HepG2 (cell line): Measurements from ENCODE around the gene MTREX. TPM values are rescaled to one million over a fixed set of nuclear protein-coding genes. Genes with fewer than 3 reads are reported as not detected.

ENCODE experiments used
- ARNT ChIP-seq: fragments of 450-650 bp; IDR thresholded peaks from 2 replicates; pipeline ENCODE4 v1.6.1; 2017
- FOXA1 ChIP-seq, 2 experiments: fragments of 450-650 bp in 1 of 2; sonication (generic) in 1 of 2; formaldehyde crosslinking in 1 of 2; IDR thresholded peaks; 2 replicates each; pipeline versions ENCODE4 v1.4.0 to v1.6.1; 2016 to 2020; ENCODE audit warnings: missing genetic modification reagents in 1 of 2
- FOXK1 ChIP-seq: sonication (generic); formaldehyde crosslinking; IDR thresholded peaks from 2 replicates; pipeline ENCODE4 v1.4.0; 2020; ENCODE audit warnings: low read depth, missing genetic modification reagents, borderline replicate concordance
- JARID2 ChIP-seq: sonication (generic); formaldehyde crosslinking; IDR thresholded peaks from 2 replicates; pipeline ENCODE4 v1.8.1; 2023; ENCODE audit warnings: missing genetic modification reagents, inconsistent platforms; ENCODE audit not compliant: insufficient replicate concordance
- MAFG ChIP-seq: sonication (generic); formaldehyde crosslinking; IDR thresholded peaks from 2 replicates; pipeline ENCODE4 v1.5.1; 2020; ENCODE audit warnings: mild to moderate bottlenecking, missing genetic modification reagents
- NFIC ChIP-seq: IDR thresholded peaks from 2 replicates; pipeline ENCODE4 v1.6.1; 2012; ENCODE audit warnings: mild to moderate bottlenecking, low read length, inconsistent platforms
- PAX8 ChIP-seq: sonication (generic); formaldehyde crosslinking; IDR thresholded peaks from 2 replicates; pipeline ENCODE4 v1.8.0; 2022; ENCODE audit warnings: mild to moderate bottlenecking, missing genetic modification reagents, borderline replicate concordance
- PLRG1 ChIP-seq: fragments of 450-650 bp; conservative IDR thresholded peaks from 2 replicates; pipeline ENCODE4 v1.6.1; 2016
- RELA ChIP-seq: sonication (generic); formaldehyde crosslinking; IDR thresholded peaks from 2 replicates; pipeline ENCODE4 v1.4.0; 2020; ENCODE audit warnings: missing genetic modification reagents
- SAFB2 ChIP-seq: sonication (generic); formaldehyde crosslinking; IDR thresholded peaks from 2 replicates; pipeline ENCODE4 v1.5.1; 2020; ENCODE audit warnings: missing genetic modification reagents, low read depth, mild to moderate bottlenecking, borderline replicate concordance
- ZNF260 ChIP-seq: sonication (generic); formaldehyde crosslinking; IDR thresholded peaks from 2 replicates; pipeline ENCODE4 v1.4.0; 2020; ENCODE audit warnings: missing genetic modification reagents, low read depth, mild to moderate bottlenecking, borderline replicate concordance
- ZNF577 ChIP-seq: sonication (generic); formaldehyde crosslinking; IDR thresholded peaks from 2 replicates; pipeline ENCODE4 v1.4.0; 2020; ENCODE audit warnings: mild to moderate bottlenecking, low read depth, missing genetic modification reagents, borderline replicate concordance
- ZNF780A ChIP-seq: sonication (generic); formaldehyde crosslinking; IDR thresholded peaks from 2 replicates; pipeline ENCODE4 v1.8.0; 2022; ENCODE audit warnings: mild to moderate bottlenecking, missing genetic modification reagents, moderate library complexity
- polyA plus RNA-seq, 8 experiments: library from polyadenylated mRNA; depleted of rRNA in 3 of 8; stranded (reverse) in 7 of 8; unstranded in 1 of 8; fragments of >200 nt; fragmentation: Illumina TruSeq in 4 of 8; extraction: Trizol in 4 of 8; gene quantifications; 2 replicates each; pipeline versions ENCODE4 v1.2.1 to v1.2.3, GENCODE V29; 2011 to 2016; ENCODE audit warnings: low read depth in 4 of 8, missing spikeins in 1 of 8, mixed read lengths in 1 of 8; ENCODE audit not compliant: insufficient read depth in 1 of 8
- total RNA-seq, 5 experiments: library from RNA; depleted of rRNA; stranded (reverse); fragments of >200 nt; fragmentation: Illumina TruSeq; extraction: Trizol; gene quantifications; 2 replicates each; pipeline ENCODE4 v1.2.3, GENCODE V29; 2016; ENCODE audit warnings: low read depth in 1 of 5
- TF ChIP-seq, protein P1 (sequence below): sonication (generic); formaldehyde crosslinking; IDR thresholded peaks from 2 replicates; pipeline ENCODE4 v1.8.0; 2022; ENCODE audit warnings: mild to moderate bottlenecking, missing genetic modification reagents, moderate library complexity
- TF ChIP-seq, protein P2 (sequence below), 2 experiments: sonication (generic) in 1 of 2; formaldehyde crosslinking in 1 of 2; IDR thresholded peaks; 2 replicates each; pipeline versions ENCODE4 v1.4.0 to v1.6.1; 2016 to 2020; ENCODE audit warnings: borderline replicate concordance in 1 of 2, low read depth in 1 of 2, mild to moderate bottlenecking in 1 of 2, missing genetic modification reagents in 1 of 2
- TF ChIP-seq, protein P3 (sequence below): sonication (generic); formaldehyde crosslinking; IDR thresholded peaks from 2 replicates; pipeline ENCODE4 v1.4.0; 2020; ENCODE audit warnings: missing genetic modification reagents, borderline replicate concordance
- TF ChIP-seq, protein P4 (sequence below): sonication (generic); formaldehyde crosslinking; IDR thresholded peaks from 2 replicates; pipeline ENCODE4 v1.4.0; 2020; ENCODE audit warnings: missing genetic modification reagents
- TF ChIP-seq, protein P5 (sequence below): sonication (generic); formaldehyde crosslinking; IDR thresholded peaks from 2 replicates; pipeline ENCODE4 v1.5.1; 2020; ENCODE audit warnings: mild to moderate bottlenecking, missing genetic modification reagents, borderline replicate concordance

The MTREX gene
- total and polyA plus RNA-seq, 2 of the 13 experiments (the other 11 are each of a cell fraction or from before 2014, with no cell fraction given): 16.4 to 91.5 TPM

DNA sequence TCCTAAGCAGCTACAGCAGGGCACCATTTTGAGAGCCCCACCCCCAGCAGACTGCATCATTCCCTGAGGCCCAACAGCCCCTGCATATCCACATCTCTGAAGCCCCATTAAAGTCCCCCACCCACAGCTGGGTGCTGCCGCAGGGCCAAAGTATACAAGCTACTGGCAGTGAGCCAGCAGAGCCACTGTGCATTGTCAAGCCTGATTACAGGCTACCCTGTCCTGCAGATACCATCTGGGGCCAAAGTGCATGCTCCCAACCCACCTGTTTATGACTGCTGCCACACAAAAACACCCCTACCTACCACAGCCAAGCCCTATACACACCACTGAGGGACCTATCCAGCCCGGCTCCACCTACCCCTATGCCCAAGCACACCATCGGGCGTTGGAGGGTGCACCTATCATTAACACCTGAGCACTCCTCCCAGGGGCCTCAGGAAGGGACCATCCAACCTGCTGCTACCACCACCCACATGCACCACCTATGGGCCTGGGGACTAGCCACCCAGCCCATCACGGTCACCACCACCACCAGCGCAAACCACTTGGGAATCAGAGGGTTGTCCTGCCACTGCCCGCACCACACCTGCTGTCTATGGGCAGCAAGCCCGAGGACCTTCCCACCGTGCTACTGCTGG is 121.9 kb downstream of the MTREX start (continued):
- TF ChIP-seq, protein P1, sequence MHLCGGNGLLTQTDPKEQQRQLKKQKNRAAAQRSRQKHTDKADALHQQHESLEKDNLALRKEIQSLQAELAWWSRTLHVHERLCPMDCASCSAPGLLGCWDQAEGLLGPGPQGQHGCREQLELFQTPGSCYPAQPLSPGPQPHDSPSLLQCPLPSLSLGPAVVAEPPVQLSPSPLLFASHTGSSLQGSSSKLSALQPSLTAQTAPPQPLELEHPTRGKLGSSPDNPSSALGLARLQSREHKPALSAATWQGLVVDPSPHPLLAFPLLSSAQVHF: no peak
- TF ChIP-seq ZNF577 (CRISPR knock-in tag): no peak
- TF ChIP-seq MAFG (CRISPR knock-in tag): no peak
- no peak for TF ChIP-seq PLRG1
- no peak for TF ChIP-seq RELA (CRISPR knock-in tag)
- TF ChIP-seq ZNF260 (CRISPR knock-in tag): no peak
- TF ChIP-seq FOXK1 (CRISPR knock-in tag): no peak
- TF ChIP-seq, protein P2, sequence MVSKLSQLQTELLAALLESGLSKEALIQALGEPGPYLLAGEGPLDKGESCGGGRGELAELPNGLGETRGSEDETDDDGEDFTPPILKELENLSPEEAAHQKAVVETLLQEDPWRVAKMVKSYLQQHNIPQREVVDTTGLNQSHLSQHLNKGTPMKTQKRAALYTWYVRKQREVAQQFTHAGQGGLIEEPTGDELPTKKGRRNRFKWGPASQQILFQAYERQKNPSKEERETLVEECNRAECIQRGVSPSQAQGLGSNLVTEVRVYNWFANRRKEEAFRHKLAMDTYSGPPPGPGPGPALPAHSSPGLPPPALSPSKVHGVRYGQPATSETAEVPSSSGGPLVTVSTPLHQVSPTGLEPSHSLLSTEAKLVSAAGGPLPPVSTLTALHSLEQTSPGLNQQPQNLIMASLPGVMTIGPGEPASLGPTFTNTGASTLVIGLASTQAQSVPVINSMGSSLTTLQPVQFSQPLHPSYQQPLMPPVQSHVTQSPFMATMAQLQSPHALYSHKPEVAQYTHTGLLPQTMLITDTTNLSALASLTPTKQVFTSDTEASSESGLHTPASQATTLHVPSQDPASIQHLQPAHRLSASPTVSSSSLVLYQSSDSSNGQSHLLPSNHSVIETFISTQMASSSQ (IDR thresholded peaks at IDR 0.05; ENCODE audit: low read depth): no peak
- TF ChIP-seq, protein P2 (CRISPR knock-in tag; IDR thresholded peaks at IDR 0.05; ENCODE audit: borderline replicate concordance): peak; percentile 40; the same call in 1 of the 2 replicates
- peak; percentile 70; the same call in 1 of the 2 replicates for TF ChIP-seq NFIC
- TF ChIP-seq, protein P3, sequence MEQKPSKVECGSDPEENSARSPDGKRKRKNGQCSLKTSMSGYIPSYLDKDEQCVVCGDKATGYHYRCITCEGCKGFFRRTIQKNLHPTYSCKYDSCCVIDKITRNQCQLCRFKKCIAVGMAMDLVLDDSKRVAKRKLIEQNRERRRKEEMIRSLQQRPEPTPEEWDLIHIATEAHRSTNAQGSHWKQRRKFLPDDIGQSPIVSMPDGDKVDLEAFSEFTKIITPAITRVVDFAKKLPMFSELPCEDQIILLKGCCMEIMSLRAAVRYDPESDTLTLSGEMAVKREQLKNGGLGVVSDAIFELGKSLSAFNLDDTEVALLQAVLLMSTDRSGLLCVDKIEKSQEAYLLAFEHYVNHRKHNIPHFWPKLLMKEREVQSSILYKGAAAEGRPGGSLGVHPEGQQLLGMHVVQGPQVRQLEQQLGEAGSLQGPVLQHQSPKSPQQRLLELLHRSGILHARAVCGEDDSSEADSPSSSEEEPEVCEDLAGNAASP: no peak
- TF ChIP-seq, protein P4, sequence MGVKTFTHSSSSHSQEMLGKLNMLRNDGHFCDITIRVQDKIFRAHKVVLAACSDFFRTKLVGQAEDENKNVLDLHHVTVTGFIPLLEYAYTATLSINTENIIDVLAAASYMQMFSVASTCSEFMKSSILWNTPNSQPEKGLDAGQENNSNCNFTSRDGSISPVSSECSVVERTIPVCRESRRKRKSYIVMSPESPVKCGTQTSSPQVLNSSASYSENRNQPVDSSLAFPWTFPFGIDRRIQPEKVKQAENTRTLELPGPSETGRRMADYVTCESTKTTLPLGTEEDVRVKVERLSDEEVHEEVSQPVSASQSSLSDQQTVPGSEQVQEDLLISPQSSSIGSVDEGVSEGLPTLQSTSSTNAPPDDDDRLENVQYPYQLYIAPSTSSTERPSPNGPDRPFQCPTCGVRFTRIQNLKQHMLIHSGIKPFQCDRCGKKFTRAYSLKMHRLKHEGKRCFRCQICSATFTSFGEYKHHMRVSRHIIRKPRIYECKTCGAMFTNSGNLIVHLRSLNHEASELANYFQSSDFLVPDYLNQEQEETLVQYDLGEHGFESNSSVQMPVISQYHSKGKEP (CRISPR knock-in tag): no peak
- TF ChIP-seq PAX8 (CRISPR knock-in tag): no peak
- TF ChIP-seq ARNT: no peak
- TF ChIP-seq FOXA1 (IDR thresholded peaks at IDR 0.05): no peak
- TF ChIP-seq FOXA1 (CRISPR knock-in tag; IDR thresholded peaks at IDR 0.05): peak; percentile 89
- TF ChIP-seq SAFB2: no peak
- TF ChIP-seq ZNF780A (CRISPR knock-in tag): no peak
- TF ChIP-seq, protein P5, sequence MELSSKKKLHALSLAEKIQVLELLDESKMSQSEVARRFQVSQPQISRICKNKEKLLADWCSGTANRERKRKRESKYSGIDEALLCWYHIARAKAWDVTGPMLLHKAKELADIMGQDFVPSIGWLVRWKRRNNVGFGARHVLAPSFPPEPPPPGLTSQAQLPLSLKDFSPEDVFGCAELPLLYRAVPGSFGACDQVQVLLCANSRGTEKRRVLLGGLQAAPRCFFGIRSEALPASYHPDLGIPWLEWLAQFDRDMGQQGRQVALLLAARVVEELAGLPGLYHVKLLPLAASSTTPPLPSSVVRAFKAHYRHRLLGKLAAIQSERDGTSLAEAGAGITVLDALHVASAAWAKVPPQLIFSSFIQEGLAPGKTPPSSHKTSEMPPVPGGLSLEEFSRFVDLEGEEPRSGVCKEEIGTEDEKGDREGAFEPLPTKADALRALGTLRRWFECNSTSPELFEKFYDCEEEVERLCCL: no peak
- TF ChIP-seq JARID2 (CRISPR knock-in tag): no peak
